ENCODE results near the gene PIRT. TPM values are rescaled to one million over a fixed set of nuclear protein-coding genes. Genes with fewer than 3 reads are reported as not detected.

PIRT gene
- total RNA-seq, 4 donors from 2014 or later = not detected

GRCh38 chr17:10821770-10822169 is 16.1 kb downstream of the PIRT start:
- Histone ChIP-seq H3K27ac (no peak overlapping the region), H3K27me3 (no peaks in the 10 kb centered on the region), H3K4me1 (no peaks in the 10 kb centered on the region), H3K4me3 (no peak overlapping the region), H3K9me3 (no peaks in the 10 kb centered on the region), H3K36me3 (no peaks in the 10 kb centered on the region)
- no peak for DNase-seq
- intact Hi-C loops (cut with DNase I) = no loop called here
- TF ChIP-seq, protein P1, sequence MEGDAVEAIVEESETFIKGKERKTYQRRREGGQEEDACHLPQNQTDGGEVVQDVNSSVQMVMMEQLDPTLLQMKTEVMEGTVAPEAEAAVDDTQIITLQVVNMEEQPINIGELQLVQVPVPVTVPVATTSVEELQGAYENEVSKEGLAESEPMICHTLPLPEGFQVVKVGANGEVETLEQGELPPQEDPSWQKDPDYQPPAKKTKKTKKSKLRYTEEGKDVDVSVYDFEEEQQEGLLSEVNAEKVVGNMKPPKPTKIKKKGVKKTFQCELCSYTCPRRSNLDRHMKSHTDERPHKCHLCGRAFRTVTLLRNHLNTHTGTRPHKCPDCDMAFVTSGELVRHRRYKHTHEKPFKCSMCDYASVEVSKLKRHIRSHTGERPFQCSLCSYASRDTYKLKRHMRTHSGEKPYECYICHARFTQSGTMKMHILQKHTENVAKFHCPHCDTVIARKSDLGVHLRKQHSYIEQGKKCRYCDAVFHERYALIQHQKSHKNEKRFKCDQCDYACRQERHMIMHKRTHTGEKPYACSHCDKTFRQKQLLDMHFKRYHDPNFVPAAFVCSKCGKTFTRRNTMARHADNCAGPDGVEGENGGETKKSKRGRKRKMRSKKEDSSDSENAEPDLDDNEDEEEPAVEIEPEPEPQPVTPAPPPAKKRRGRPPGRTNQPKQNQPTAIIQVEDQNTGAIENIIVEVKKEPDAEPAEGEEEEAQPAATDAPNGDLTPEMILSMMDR (IDR thresholded peaks at IDR 0.05) = no peak
- no peak for TF ChIP-seq POLR2A (IDR thresholded peaks at IDR 0.05)

DNA sequence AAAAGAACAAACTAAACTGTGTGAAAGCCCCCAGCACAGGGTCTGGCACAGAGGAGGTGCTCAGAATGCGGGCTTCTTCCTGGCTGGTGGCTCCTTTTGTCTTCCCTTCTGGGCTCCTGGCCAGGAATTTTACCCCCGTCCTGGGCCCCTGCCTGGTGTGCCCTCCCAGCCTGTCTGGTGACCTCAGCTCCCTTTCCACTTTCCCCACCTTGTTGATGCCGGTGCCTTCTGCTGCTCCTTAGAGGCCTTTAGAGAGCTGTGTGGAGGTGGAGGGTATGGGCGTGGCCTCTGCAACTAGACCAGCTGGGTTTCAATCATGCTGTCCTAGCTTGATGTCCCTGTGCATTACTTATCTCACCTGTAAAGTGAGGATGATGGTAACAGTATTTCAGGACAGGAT is 16.8 kb downstream of the PIRT start:
- H3K4me1 ChIP-seq = no peaks in the 10 kb centered on the region
- H3K9me3 ChIP-seq = no peaks in the 10 kb centered on the region
- no peak for DNase-seq
- no peaks in the 10 kb centered on the region for H3K27me3 ChIP-seq
- no peak for TF ChIP-seq POLR2A (IDR thresholded peaks at IDR 0.05)
- TF ChIP-seq, protein P1 (IDR thresholded peaks at IDR 0.05) = no peak
- H3K27ac ChIP-seq = no peak overlapping the region
- H3K4me3 ChIP-seq = no peak overlapping the region
- 54 to 62% methylated on average over 3 to 4 of the region's 4 CpGs for WGBS, 2 donors
- no peaks in the 10 kb centered on the region for H3K36me3 ChIP-seq
- intact Hi-C loops (cut with DNase I) = no loop called here

DNA sequence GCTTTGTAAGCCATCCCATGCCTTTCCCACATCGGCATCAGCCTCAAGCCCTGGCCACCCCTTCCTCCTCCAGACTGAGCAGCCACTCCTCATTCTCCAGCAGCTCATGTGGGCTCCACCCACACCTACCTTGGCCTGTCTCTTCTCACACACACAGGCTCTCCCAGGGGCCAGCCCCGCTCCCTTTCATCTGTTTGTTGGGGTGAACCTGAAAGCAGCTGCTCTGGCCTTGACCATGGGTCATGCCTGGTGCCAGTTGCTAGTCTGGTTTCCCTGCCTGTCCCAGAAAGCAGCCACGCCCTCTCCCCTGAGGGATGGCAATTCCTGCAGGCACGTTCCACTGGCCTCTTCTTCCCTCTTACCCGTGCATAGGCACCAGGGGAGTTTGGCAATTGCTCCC is 22.6 kb downstream of the PIRT start:
- intact Hi-C loops (cut with DNase I) = no loop called here
- 65 to 69% methylated on average over 5 of the region's 5 CpGs for WGBS, 2 donors
- Histone ChIP-seq H3K4me1 (peaks cover 0 to 33% (median 4%) of the 10 kb centered on the region in 3 donors), H3K36me3 (no peaks in the 10 kb centered on the region), H3K27ac (peak overlapping the region in 1 of 4 donors; percentile 29), H3K9me3 (no peaks in the 10 kb centered on the region), H3K4me3 (no peak overlapping the region), H3K27me3 (no peaks in the 10 kb centered on the region)
- no peak for DNase-seq
- TF ChIP-seq POLR2A (IDR thresholded peaks at IDR 0.05) = no peak
- TF ChIP-seq, protein P1 (IDR thresholded peaks at IDR 0.05) = no peak

GRCh38 chr17:10814075-10814474 is 23.8 kb downstream of the PIRT start:
- Histone ChIP-seq H3K27ac (no peak overlapping the region), H3K36me3 (no peaks in the 10 kb centered on the region), H3K4me3 (no peak overlapping the region), H3K4me1 (peaks cover 0 to 33% (median 4%) of the 10 kb centered on the region in 3 donors), H3K9me3 (no peaks in the 10 kb centered on the region), H3K27me3 (no peaks in the 10 kb centered on the region)
- intact Hi-C loops (cut with DNase I) = no loop called here
- DNase-seq = no peak
- TF ChIP-seq POLR2A (IDR thresholded peaks at IDR 0.05) = no peak
- TF ChIP-seq, protein P1 (IDR thresholded peaks at IDR 0.05) = no peak
- 56 to 58% methylated on average over 1 of the region's 1 CpG for WGBS, 2 donors

DNA sequence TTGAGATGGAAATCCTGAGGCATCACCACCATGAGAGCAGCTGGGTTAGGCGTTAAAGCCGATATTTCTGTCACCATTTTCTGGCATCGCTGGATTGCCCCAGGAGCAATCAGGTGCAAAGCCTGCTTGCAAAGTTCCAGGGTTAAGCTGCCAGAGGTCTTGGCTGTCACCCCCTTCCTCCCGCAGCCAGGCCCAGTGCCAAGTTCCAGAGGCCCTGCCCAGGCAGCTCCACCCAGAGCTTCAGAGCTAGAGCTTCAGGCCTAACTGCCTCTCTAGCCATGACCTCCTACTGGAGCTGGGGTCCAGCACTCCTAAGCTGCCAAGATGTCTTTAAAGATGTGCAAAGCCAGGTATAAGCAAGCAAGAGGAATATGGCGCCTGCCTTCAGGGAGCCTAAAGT is 25.2 kb downstream of the PIRT start:
- H3K4me1 ChIP-seq = peaks cover 0 to 33% (median 4%) of the 10 kb centered on the region in 3 donors
- DNase-seq = no peak
- peak overlapping the region in 1 of 4 donors; percentile 27 for H3K27ac ChIP-seq
- intact Hi-C loops (cut with DNase I) = no loop called here
- H3K36me3 ChIP-seq = no peaks in the 10 kb centered on the region
- no peaks in the 10 kb centered on the region for H3K9me3 ChIP-seq
- no peak overlapping the region for H3K4me3 ChIP-seq
- H3K27me3 ChIP-seq = no peaks in the 10 kb centered on the region
- 34 to 58% methylated on average over 5 of the region's 5 CpGs for WGBS, 2 donors
- TF ChIP-seq, protein P1 (IDR thresholded peaks at IDR 0.05) = no peak
- no peak for TF ChIP-seq POLR2A (IDR thresholded peaks at IDR 0.05)
